AG09309 (cell line): ENCODE results near the gene AADACL4.

Source experiments
- DNase-seq: peaks from one replicate; pipeline ENCODE4 v3.0.0-alpha.2; 2010; ENCODE audit warnings: low read depth
- H3K4me3 ChIP-seq: 2 replicates; pipeline ENCODE4 v1.5.1; 2011; ENCODE audit warnings: mild to moderate bottlenecking, low read depth, low read length, moderate library complexity; ENCODE audit not compliant: control insufficient read depth
- CTCF ChIP-seq: IDR thresholded peaks from 2 replicates; pipeline ENCODE4 v1.5.1; 2011; ENCODE audit warnings: mild to moderate bottlenecking, low read depth, low read length, inconsistent platforms; ENCODE audit not compliant: insufficient read depth, control insufficient read depth; ENCODE audit errors: missing control alignments

The AADACL4 gene

GRCh38 chr1:12643785-12644184 lies at the start of gene AADACL4:
Gene AADACL4 (plus strand): TSS chr1:12644085. CDS start chr1:12644547, 462 bp downstream.
- no peak for TF ChIP-seq CTCF
- H3K4me3 ChIP-seq: no peak within 1 kb of the TSS
- DNase-seq: no peak

- no peak overlapping the region for H3K4me3 ChIP-seq
- no peak for TF ChIP-seq CTCF
- no peak for DNase-seq
Observed at GRCh38 chr1:12594490-12594889, 49.4 kb upstream of the AADACL4 start.

GRCh38 chr1:12594966-12595756 lies 48.7 kb upstream of the AADACL4 start:
- no peak for TF ChIP-seq CTCF
- no peak for DNase-seq
- H3K4me3 ChIP-seq: peak overlapping the region; percentile 34

GRCh38 chr1:12595757-12596006 lies 48.2 kb upstream of the AADACL4 start:
- TF ChIP-seq CTCF: no peak
- DNase-seq: no peak
- peak overlapping the region; percentile 34 for H3K4me3 ChIP-seq

GRCh38 chr1:12596007-12596821 lies 47.7 kb upstream of the AADACL4 start:
- no peak for TF ChIP-seq CTCF
- H3K4me3 ChIP-seq: peak overlapping the region; percentile 41
- peak; percentile 97 for DNase-seq

GRCh38 chr1:12597792-12598191 lies 46.1 kb upstream of the AADACL4 start:
- no peak overlapping the region for H3K4me3 ChIP-seq
- DNase-seq: no peak
- no peak for TF ChIP-seq CTCF
